ENCODE data around the gene OMP. TPM values are rescaled to one million over a fixed set of nuclear protein-coding genes. Genes with fewer than 3 reads are reported as not detected.

The OMP gene, protein sequence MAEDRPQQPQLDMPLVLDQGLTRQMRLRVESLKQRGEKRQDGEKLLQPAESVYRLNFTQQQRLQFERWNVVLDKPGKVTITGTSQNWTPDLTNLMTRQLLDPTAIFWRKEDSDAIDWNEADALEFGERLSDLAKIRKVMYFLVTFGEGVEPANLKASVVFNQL
- total RNA-seq = 0.76 and 0.80 TPM in 2 replicates
- 0.30 TPM in 1 of 2 replicates, not detected in the other for polyA plus RNA-seq
- polyA plus RNA-seq (2011; cell fraction: cytosol; rRNA removed) = not detected in 2 replicates
- 0.91 TPM in 1 of 2 replicates, not detected in the other for polyA plus RNA-seq (2011; cell fraction: nucleus; rRNA removed)
- polyA plus RNA-seq (2012) = not detected in 2 replicates
- polyA minus RNA-seq = 1.6 TPM in 1 of 2 replicates, not detected in the other
- not detected for polyA minus RNA-seq (2011; cell fraction: cytosol; rRNA and poly(A)+ RNA removed)
- 1.3 and 2.8 TPM in 2 replicates for polyA minus RNA-seq (2011; cell fraction: nucleus; rRNA and poly(A)+ RNA removed)
- Bru-seq, nascent RNA = percentile 41 among the genes with signal in this experiment
- percentile 51 among the genes with signal in this experiment for BruChase-seq, experiment 1, labeled RNA remaining after a 6-hour chase
- BruChase-seq, experiment 2, labeled RNA remaining after a 2-hour chase = percentile 47 among the genes with signal in this experiment
- long read RNA-seq = 0 reads

DNA sequence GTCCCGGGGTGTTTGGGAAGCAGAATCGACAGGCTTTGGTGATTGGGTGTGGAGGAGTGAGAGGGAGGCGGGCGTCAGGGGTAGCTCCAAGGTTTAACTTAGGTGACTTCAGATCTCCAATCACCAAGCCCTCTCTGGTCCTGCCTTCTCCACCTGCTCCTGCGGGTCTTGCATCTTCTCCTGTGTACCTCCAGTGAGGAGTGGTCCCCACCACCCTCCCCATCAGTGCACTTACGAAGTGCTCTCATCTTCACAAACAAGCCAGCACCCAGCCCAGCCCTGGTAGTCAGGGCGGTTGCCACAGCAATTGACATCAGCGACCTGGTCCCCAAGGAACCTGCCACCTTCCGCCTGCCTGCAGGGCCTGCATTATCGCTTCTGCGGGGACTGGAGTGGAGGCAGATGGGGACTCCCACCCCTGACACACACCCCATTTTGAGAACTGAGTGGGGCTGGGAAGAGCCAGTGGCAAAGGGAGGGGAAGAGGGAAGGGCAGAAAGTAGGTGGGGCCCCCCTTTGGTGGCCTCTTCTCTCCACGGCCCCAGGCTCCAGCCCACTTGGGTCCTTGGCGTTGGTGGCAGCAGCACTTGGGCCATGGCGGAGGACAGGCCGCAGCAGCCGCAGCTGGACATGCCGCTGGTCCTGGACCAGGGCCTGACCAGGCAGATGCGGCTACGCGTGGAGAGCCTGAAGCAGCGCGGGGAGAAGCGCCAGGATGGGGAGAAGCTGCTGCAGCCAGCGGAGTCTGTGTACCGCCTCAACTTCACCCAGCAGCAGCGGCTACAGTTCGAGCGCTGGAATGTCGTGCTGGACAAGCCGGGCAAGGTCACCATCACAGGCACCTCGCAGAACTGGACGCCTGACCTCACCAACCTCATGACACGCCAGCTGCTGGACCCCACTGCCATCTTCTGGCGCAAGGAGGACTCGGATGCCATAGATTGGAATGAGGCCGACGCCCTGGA, at the start of gene OMP:
Gene OMP (plus strand): TSS at position 595 of the 965 bp plus-strand sequence. CDS start 0 bp downstream, at position 595.
- H3K4me1 ChIP-seq (ENCODE audit: control insufficient read depth, extremely low read depth, insufficient read depth, low read length) = peaks cover 2% of the 10 kb centered on the region
- H3K4me3 ChIP-seq (replicated peaks in 1 of 3; ENCODE audit: insufficient read depth in 1 of 3, low read depth in 1 of 3, low read length in 3 of 3) = no peak within 1 kb of the TSS
- DNase-seq (ENCODE audit: low read depth, low spot score) (no peak), FAIRE-seq (no peak)
- H2AFZ ChIP-seq (ENCODE audit: low read depth, low read length) = no peak within 1 kb of the TSS
- H4K20me1 ChIP-seq (replicated peaks; ENCODE audit: control insufficient read depth, extremely low read depth, insufficient read depth, low read length) = no peaks in the 10 kb centered on the region
- TF ChIP-seq, protein P1, sequence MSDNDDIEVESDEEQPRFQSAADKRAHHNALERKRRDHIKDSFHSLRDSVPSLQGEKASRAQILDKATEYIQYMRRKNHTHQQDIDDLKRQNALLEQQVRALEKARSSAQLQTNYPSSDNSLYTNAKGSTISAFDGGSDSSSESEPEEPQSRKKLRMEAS (IDR thresholded peaks at IDR 0.05; ENCODE audit: insufficient read depth, insufficient read length) = no peak
- TF ChIP-seq, protein P2, sequence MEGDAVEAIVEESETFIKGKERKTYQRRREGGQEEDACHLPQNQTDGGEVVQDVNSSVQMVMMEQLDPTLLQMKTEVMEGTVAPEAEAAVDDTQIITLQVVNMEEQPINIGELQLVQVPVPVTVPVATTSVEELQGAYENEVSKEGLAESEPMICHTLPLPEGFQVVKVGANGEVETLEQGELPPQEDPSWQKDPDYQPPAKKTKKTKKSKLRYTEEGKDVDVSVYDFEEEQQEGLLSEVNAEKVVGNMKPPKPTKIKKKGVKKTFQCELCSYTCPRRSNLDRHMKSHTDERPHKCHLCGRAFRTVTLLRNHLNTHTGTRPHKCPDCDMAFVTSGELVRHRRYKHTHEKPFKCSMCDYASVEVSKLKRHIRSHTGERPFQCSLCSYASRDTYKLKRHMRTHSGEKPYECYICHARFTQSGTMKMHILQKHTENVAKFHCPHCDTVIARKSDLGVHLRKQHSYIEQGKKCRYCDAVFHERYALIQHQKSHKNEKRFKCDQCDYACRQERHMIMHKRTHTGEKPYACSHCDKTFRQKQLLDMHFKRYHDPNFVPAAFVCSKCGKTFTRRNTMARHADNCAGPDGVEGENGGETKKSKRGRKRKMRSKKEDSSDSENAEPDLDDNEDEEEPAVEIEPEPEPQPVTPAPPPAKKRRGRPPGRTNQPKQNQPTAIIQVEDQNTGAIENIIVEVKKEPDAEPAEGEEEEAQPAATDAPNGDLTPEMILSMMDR (IDR thresholded peaks at IDR 0.05; ENCODE audit: extremely low read depth in 1 of 2, insufficient read depth in 1 of 2, low read depth in 1 of 2, low read length in 2 of 2) = no peak
- TF ChIP-seq JUN (IDR thresholded peaks at IDR 0.05; ENCODE audit: borderline replicate concordance, insufficient read depth, insufficient read length, low read depth) (no peak), MYC (IDR thresholded peaks at IDR 0.05; ENCODE audit: low read depth, low read length) (no peak), POLR2A (IDR thresholded peaks at IDR 0.05; ENCODE audit: low read depth, low read length) (no peak), POLR2AphosphoS5 (IDR thresholded peaks at IDR 0.05; ENCODE audit: insufficient read depth, low read depth, low read length) (no peak), EZH2 (IDR thresholded peaks at IDR 0.05; ENCODE audit: borderline replicate concordance, low read depth, low read length, severe bottlenecking) (no peak), GATA2 (IDR thresholded peaks at IDR 0.05; ENCODE audit: insufficient read depth, insufficient read length, low read depth, low read length) (no peak), FOS (IDR thresholded peaks at IDR 0.05; ENCODE audit: borderline replicate concordance, insufficient read depth, low read length) (no peak)
- no peaks in the 10 kb centered on the region for H3K9me1 ChIP-seq (replicated peaks; ENCODE audit: control insufficient read depth, extremely low read depth, insufficient read depth, low read length)
- no peak within 1 kb of the TSS for H3K27ac ChIP-seq (ENCODE audit: insufficient read depth, low read depth, low read length)
- dilution Hi-C loops (cut with MboI; ENCODE audit: extremely low pct_ligation_motif_present, low sequenced_read_pairs) (no loop called here), intact Hi-C loops (cut with micrococcal nuclease) (no loop called here)
- no peaks in the 10 kb centered on the region for H3K9me3 ChIP-seq (replicated peaks; ENCODE audit: control insufficient read depth, insufficient read depth, low read length)
- no peaks in the 10 kb centered on the region for H3K36me3 ChIP-seq (ENCODE audit: control insufficient read depth in 2 of 2, extremely low read depth in 1 of 2, insufficient read depth in 2 of 2, low read length in 2 of 2)
- H3K79me2 ChIP-seq (ENCODE audit: control insufficient read depth, insufficient read depth, low read length) = no peaks in the 10 kb centered on the region
- H3K4me2 ChIP-seq (ENCODE audit: insufficient read depth, low read length) = no peak within 1 kb of the TSS
- ChIA-PET POLR2A (no interaction called here), CTCF (interaction anchor here (0.7 to 9.1 kb wide), 7 partner anchors 10 to 55 kb away, joined by 3 to 89 read pairs (median 6); no protein-coding TSS in a partner anchor)
- no peak within 1 kb of the TSS for H3K9ac ChIP-seq (replicated peaks; ENCODE audit: extremely low read depth, insufficient read depth, low read length)
- no TSS peak for BruUV-seq (replicated peaks)
- no peaks in the 10 kb centered on the region for H3K27me3 ChIP-seq (ENCODE audit: control insufficient read depth in 2 of 2, insufficient read depth in 2 of 2, low read length in 2 of 2)

Data from endothelial cell of umbilical vein (primary cell).